ENCODE measurements around the gene MPZL2. TPM values are rescaled to one million over a fixed set of nuclear protein-coding genes. Genes with fewer than 3 reads are reported as not detected.
A peak's percentile ranks its signal among the peaks of the same experiment; 100 is the strongest.

The MPZL2 gene
- total and polyA plus RNA-seq, 10 of the 15 experiments (the other 5 are each of a cell fraction or from before 2014, with no cell fraction given), result 0.81 to 4.8 (median 3.1) TPM

DNA sequence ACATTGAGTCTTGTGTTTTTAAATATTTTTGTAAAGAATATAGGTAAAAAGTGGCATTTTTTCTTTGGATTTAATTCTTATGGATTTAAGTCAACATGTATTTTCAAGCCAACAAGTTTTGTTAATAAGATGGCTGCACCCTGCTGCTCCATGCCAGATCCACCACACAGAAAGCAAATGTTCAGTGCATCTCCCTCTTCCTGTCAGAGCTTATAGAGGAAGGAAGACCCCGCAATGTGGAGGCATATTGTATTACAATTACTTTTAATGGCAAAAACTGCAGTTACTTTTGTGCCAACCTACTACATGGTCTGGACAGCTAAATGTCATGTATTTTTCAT lies 40.1 kb upstream of the MPZL2 start:
- Histone ChIP-seq H4K20me1 (ENCODE audit: control insufficient read depth, insufficient read depth) (no peaks in the 10 kb centered on the region), H3K4me2 (ENCODE audit: control insufficient read depth, insufficient read depth) (no peak overlapping the region), H3K4me3 (no peak overlapping the region), H3K27me3 (replicated peaks in 1 of 2; ENCODE audit: control insufficient read depth in 2 of 2, insufficient read depth in 2 of 2, low read length in 1 of 2) (peaks cover 0 to 2% of the 10 kb centered on the region in 2 experiments; a peak in 1 of 4 replicates), H3K9ac (ENCODE audit: control insufficient read depth, insufficient read depth, low read length) (no peak overlapping the region), H3K9me3 (replicated peaks; ENCODE audit: control insufficient read depth, insufficient read depth, low read length) (no peaks in the 10 kb centered on the region; the same call in 2 of the 3 replicates), H3K36me3 (ENCODE audit: control insufficient read depth in 2 of 2, insufficient read depth in 2 of 2, low read length in 1 of 2) (no peaks in the 10 kb centered on the region), H3K79me2 (ENCODE audit: control insufficient read depth, insufficient read depth, low read length) (no peaks in the 10 kb centered on the region), H3K27ac (ENCODE audit: control insufficient read depth, insufficient read depth) (no peak overlapping the region), H3K4me1 (ENCODE audit: control insufficient read depth, insufficient read depth, low read length) (peaks cover 4% of the 10 kb centered on the region; the same call in 1 of the 2 replicates), H2AFZ (ENCODE audit: control insufficient read depth, low read depth, low read length) (peak overlapping the region; percentile 37)
- ChIA-PET CTCF (interaction anchor here (0.8 to 2.1 kb wide), 4 partner anchors 9 to 134 kb away, joined by 3 to 11 read pairs (median 6); no protein-coding TSS in a partner anchor), SMC1A (ENCODE audit: uncharacterized antibody, unreplicated experiment) (interaction anchor here (1.4 to 1.7 kb wide), 3 partner anchors 9 to 105 kb away, joined by 4 to 5 read pairs (median 4); no protein-coding TSS in a partner anchor), POLR2A (no interaction called here), RAD21 (ENCODE audit: unreplicated experiment) (interaction anchor here (1.0 kb wide), 1 partner anchor 14 kb away, joined by 3 read pairs; no protein-coding TSS in a partner anchor)
- no TSS peak for BruUV-seq (replicated peaks)
- TF ChIP-seq CBX5 (IDR thresholded peaks at IDR 0.05; ENCODE audit: low read depth) (no peak), HDAC6 (IDR thresholded peaks at IDR 0.05; ENCODE audit: unreplicated experiment) (no peak), KAT2A (conservative IDR thresholded peaks at IDR 0.05; ENCODE audit: control insufficient read depth, low read depth, low read length) (no peak), SREBF1 (IDR thresholded peaks at IDR 0.05; ENCODE audit: low read length) (no peak), SRF (IDR thresholded peaks at IDR 0.05; ENCODE audit: low read depth in 2 of 2, low read length in 2 of 2) (no peak), ZNF24 (IDR thresholded peaks at IDR 0.05) (no peak), ZBTB11 (CRISPR knock-in tag; IDR thresholded peaks at IDR 0.05) (no peak), IKZF2 (IDR thresholded peaks at IDR 0.05) (no peak), MYB (IDR thresholded peaks at IDR 0.05; ENCODE audit: borderline replicate concordance, low read depth, low read length) (no peak)
- TF ChIP-seq, protein P1, sequence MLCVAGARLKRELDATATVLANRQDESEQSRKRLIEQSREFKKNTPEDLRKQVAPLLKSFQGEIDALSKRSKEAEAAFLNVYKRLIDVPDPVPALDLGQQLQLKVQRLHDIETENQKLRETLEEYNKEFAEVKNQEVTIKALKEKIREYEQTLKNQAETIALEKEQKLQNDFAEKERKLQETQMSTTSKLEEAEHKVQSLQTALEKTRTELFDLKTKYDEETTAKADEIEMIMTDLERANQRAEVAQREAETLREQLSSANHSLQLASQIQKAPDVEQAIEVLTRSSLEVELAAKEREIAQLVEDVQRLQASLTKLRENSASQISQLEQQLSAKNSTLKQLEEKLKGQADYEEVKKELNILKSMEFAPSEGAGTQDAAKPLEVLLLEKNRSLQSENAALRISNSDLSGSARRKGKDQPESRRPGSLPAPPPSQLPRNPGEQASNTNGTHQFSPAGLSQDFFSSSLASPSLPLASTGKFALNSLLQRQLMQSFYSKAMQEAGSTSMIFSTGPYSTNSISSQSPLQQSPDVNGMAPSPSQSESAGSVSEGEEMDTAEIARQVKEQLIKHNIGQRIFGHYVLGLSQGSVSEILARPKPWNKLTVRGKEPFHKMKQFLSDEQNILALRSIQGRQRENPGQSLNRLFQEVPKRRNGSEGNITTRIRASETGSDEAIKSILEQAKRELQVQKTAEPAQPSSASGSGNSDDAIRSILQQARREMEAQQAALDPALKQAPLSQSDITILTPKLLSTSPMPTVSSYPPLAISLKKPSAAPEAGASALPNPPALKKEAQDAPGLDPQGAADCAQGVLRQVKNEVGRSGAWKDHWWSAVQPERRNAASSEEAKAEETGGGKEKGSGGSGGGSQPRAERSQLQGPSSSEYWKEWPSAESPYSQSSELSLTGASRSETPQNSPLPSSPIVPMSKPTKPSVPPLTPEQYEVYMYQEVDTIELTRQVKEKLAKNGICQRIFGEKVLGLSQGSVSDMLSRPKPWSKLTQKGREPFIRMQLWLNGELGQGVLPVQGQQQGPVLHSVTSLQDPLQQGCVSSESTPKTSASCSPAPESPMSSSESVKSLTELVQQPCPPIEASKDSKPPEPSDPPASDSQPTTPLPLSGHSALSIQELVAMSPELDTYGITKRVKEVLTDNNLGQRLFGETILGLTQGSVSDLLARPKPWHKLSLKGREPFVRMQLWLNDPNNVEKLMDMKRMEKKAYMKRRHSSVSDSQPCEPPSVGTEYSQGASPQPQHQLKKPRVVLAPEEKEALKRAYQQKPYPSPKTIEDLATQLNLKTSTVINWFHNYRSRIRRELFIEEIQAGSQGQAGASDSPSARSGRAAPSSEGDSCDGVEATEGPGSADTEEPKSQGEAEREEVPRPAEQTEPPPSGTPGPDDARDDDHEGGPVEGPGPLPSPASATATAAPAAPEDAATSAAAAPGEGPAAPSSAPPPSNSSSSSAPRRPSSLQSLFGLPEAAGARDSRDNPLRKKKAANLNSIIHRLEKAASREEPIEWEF (IDR thresholded peaks at IDR 0.05; ENCODE audit: insufficient replicate concordance, low read depth, low read length), result no peak
- TF ChIP-seq, protein P2, sequence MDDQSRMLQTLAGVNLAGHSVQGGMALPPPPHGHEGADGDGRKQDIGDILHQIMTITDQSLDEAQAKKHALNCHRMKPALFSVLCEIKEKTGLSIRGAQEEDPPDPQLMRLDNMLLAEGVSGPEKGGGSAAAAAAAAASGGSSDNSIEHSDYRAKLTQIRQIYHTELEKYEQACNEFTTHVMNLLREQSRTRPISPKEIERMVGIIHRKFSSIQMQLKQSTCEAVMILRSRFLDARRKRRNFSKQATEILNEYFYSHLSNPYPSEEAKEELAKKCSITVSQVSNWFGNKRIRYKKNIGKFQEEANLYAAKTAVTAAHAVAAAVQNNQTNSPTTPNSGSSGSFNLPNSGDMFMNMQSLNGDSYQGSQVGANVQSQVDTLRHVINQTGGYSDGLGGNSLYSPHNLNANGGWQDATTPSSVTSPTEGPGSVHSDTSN (IDR thresholded peaks at IDR 0.05; ENCODE audit: insufficient replicate concordance, low read depth, low read length), result no peak
- in situ Hi-C loops (cut with MboI) (no loop called here), intact Hi-C loops (cut with micrococcal nuclease; ENCODE audit: unreplicated experiment) (no loop called here)
- WGBS (ENCODE audit: insufficient coverage, insufficient replicate concordance, low lambda C conversion rate, missing lambda C conversion rate), result 52% methylated on average over 1 of the region's 1 CpG
- DNase-seq (ENCODE audit: low read depth, low spot score) (no peak), ATAC-seq (no peak), FAIRE-seq (no peak)

All from GM12878 (cell line).